ENCODE results near the gene RYR2. TPM values are rescaled to one million over a fixed set of nuclear protein-coding genes. Genes with fewer than 3 reads are reported as not detected.

The RYR2 gene
- total RNA-seq, 1 donor: not detected

- DNase-seq (ENCODE audit: low read depth): no peak
- TF ChIP-seq CTCF (IDR thresholded peaks at IDR 0.05; ENCODE audit: insufficient read depth, low read length): no peak
- no peak overlapping the region for H3K4me3 ChIP-seq (ENCODE audit: low read depth, low read length)
These were observed 41.8 kb upstream of the RYR2 start for GRCh38 chr1:237000191-237000590.

GRCh38 chr1:237003516-237003915, 38.5 kb upstream of the RYR2 start:
- H3K4me3 ChIP-seq (ENCODE audit: low read depth, low read length): no peak overlapping the region
- no peak for DNase-seq (ENCODE audit: low read depth)
- no peak for TF ChIP-seq CTCF (IDR thresholded peaks at IDR 0.05; ENCODE audit: insufficient read depth, low read length)

DNA sequence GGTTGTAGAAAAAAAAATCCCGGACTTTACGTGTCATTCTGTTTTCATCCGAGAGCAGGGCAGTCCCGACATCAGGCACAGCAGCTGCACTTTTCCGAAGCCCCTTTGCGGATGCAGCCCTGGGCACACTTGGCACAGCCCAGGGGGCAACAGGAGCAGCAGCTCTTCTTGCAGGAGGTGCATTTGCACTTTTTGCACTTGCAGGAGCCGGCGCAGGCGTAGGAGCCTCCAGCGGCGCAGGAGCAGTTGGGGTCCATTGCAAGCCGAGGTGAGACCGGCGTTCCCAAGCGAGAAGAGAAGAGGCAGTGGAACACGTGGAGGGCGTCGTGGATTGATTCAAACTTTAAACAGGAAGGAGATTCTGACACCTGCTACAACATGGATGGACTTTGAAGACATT, 37.9 kb upstream of the RYR2 start, which contains the start of gene MT1HL1:
MT1HL1 (minus strand) TSS at position 326 of the 400 bp plus-strand sequence; CDS start at position 257, 69 bp downstream.
- DNase-seq (ENCODE audit: low read depth): no peak
- H3K4me3 ChIP-seq (ENCODE audit: low read depth, low read length): no peak within 1 kb of the TSS
- no peak for TF ChIP-seq CTCF (IDR thresholded peaks at IDR 0.05; ENCODE audit: insufficient read depth, low read length)

- DNase-seq (ENCODE audit: low read depth): no peak
- no peak overlapping the region for H3K4me3 ChIP-seq (ENCODE audit: low read depth, low read length)
- no peak for TF ChIP-seq CTCF (IDR thresholded peaks at IDR 0.05; ENCODE audit: insufficient read depth, low read length)
These were observed 36.3 kb upstream of the RYR2 start for GRCh38 chr1:237005674-237006073.

DNA sequence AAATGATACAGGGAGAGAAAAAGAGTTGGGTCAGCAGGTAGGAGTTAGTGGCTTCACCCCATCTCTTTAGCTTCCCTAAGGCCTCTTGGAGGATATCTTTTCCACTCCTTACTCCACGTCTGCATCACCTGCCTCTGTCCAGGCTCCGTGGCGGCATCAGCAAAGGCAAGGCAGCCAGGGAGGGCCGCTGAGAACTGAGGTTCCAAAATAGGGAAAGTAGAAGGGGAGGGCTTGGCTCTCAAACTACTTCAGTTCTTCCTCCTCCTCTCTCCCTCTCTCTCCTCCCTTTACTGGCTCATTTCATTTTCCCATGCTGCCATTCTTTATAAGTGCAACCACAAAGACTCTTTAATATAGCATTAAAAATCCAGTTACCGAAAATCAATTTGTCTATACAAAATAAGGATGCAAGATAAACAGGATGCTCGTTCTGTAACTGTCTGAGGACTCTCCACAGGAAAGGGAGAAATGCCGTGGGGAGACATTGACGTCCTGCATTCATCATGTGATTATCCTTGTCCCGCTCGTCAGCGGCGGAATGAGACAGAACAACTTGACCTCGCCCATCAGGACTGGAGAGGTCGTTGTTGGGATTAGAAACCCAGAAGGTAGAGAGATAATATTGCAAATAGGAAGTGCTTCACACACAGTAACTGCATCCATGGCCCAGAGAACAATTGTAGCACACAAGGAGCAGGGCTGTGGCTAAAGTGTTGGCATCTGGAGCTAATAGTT, 34.7 kb upstream of the RYR2 start:
- TF ChIP-seq CTCF (IDR thresholded peaks at IDR 0.05; ENCODE audit: insufficient read depth, low read length): no peak
- no peak overlapping the region for H3K4me3 ChIP-seq (ENCODE audit: low read depth, low read length)
- DNase-seq (ENCODE audit: low read depth): no peak

- TF ChIP-seq CTCF (IDR thresholded peaks at IDR 0.05; ENCODE audit: insufficient read depth, low read length): no peak
- no peak overlapping the region for H3K4me3 ChIP-seq (ENCODE audit: low read depth, low read length)
- DNase-seq (ENCODE audit: low read depth): no peak
These were observed 32.4 kb upstream of the RYR2 start for GRCh38 chr1:237009611-237010010.

- DNase-seq (ENCODE audit: low read depth): no peak
- TF ChIP-seq CTCF (IDR thresholded peaks at IDR 0.05; ENCODE audit: insufficient read depth, low read length): no peak
These were observed 30.6 kb upstream of the RYR2 start for GRCh38 chr1:237011432-237011831.

More at GRCh38 chr1:237011432-237011831, 30.6 kb upstream of the RYR2 start:
- no peak overlapping the region for H3K4me3 ChIP-seq (ENCODE audit: low read depth, low read length)

All from fibroblast of the aortic adventitia (primary cell).